H9 (cell line): ENCODE results near the gene IL1RAPL2. TPM values are rescaled to one million over a fixed set of nuclear protein-coding genes. Genes with fewer than 3 reads are reported as not detected.

Experiments
- DNase-seq: peaks from one replicate; pipeline ENCODE4 v3.0.0-alpha.2; 2017
- H2AFZ ChIP-seq: one replicate; pipeline ENCODE4 v1.6.1; 2013; ENCODE audit warnings: mild to moderate bottlenecking, low read length, control low read depth, moderate library complexity
- H2AK5ac ChIP-seq: 2 replicates; pipeline ENCODE4 v1.6.1; 2013; ENCODE audit warnings: low read length, control low read depth, mixed read lengths; ENCODE audit not compliant: insufficient read length
- H2BK120ac ChIP-seq: one replicate; pipeline ENCODE4 v1.6.1; 2013; ENCODE audit warnings: low read depth, mild to moderate bottlenecking, low read length, control low read depth, inconsistent platforms; ENCODE audit not compliant: poor library complexity, severe bottlenecking
- H2BK12ac ChIP-seq: 2 replicates; pipeline ENCODE4 v1.6.1; 2013; ENCODE audit warnings: low read length, control low read depth, mixed read lengths, low read depth; ENCODE audit not compliant: insufficient read length
- H2BK15ac ChIP-seq: 2 replicates; pipeline ENCODE4 v1.6.1; 2013; ENCODE audit warnings: low read depth, low read length, control low read depth
- H2BK20ac ChIP-seq: one replicate; pipeline ENCODE4 v1.6.1; 2013; ENCODE audit warnings: low read depth, mild to moderate bottlenecking, low read length, control low read depth, inconsistent platforms; ENCODE audit not compliant: poor library complexity, severe bottlenecking
- H2BK5ac ChIP-seq: 2 replicates; pipeline ENCODE4 v1.6.1; 2013; ENCODE audit warnings: low read length, control low read depth, mixed read lengths; ENCODE audit not compliant: insufficient read length
- H3K14ac ChIP-seq: 2 replicates; pipeline ENCODE4 v1.6.1; 2013; ENCODE audit warnings: low read length, control low read depth; ENCODE audit not compliant: insufficient read depth
- H3K18ac ChIP-seq: 2 replicates; pipeline ENCODE4 v1.6.1; 2013; ENCODE audit warnings: low read depth, mild to moderate bottlenecking, mixed read lengths, low read length, control low read depth; ENCODE audit not compliant: insufficient read length
- H3K23ac ChIP-seq: 2 replicates; pipeline ENCODE4 v1.6.1; 2013; ENCODE audit warnings: low read length, control low read depth, mixed read lengths, low read depth; ENCODE audit not compliant: insufficient read length
- H3K23me2 ChIP-seq: 2 replicates; pipeline ENCODE4 v1.6.1; 2013; ENCODE audit warnings: low read depth, mild to moderate bottlenecking, mixed read lengths, low read length, control low read depth; ENCODE audit not compliant: insufficient read length, poor library complexity, severe bottlenecking
- H3K27ac ChIP-seq: 2 replicates; pipeline ENCODE4 v1.5.1; 2013; ENCODE audit warnings: low read length, control low read depth, mixed read lengths, low read depth; ENCODE audit not compliant: insufficient read length
- H3K27me3 ChIP-seq: 2 replicates; pipeline ENCODE4 v1.6.1; 2013; ENCODE audit warnings: low read length, control low read depth, inconsistent platforms; ENCODE audit not compliant: insufficient read depth
- H3K4ac ChIP-seq: 2 replicates; pipeline ENCODE4 v1.6.1; 2013; ENCODE audit warnings: low read depth, mild to moderate bottlenecking, control low read depth, inconsistent platforms, low read length, moderate library complexity
- H3K4me1 ChIP-seq: 2 replicates; pipeline ENCODE4 v1.6.1; 2013; ENCODE audit warnings: low read length, control low read depth, inconsistent platforms; ENCODE audit not compliant: insufficient read depth
- H3K4me2 ChIP-seq: 2 replicates; pipeline ENCODE4 v1.6.1; 2013; ENCODE audit warnings: low read length, control low read depth, mixed read lengths; ENCODE audit not compliant: insufficient read length, insufficient read depth
- H3K56ac ChIP-seq: 2 replicates; pipeline ENCODE4 v1.6.1; 2013; ENCODE audit warnings: low read depth, mild to moderate bottlenecking, mixed read lengths, low read length, control low read depth; ENCODE audit not compliant: insufficient read length
- H3K79me1 ChIP-seq: 2 replicates; pipeline ENCODE4 v1.6.1; 2013; ENCODE audit warnings: low read depth, mild to moderate bottlenecking, moderate library complexity, low read length, control low read depth, inconsistent platforms; ENCODE audit not compliant: insufficient read depth, poor library complexity, severe bottlenecking
- H3K79me2 ChIP-seq: 2 replicates; pipeline ENCODE4 v1.6.1; 2013; ENCODE audit warnings: low read length, control low read depth, inconsistent platforms; ENCODE audit not compliant: insufficient read depth
- H3K9ac ChIP-seq: 2 replicates; pipeline ENCODE4 v1.6.1; 2013; ENCODE audit warnings: low read length, control low read depth, mixed read lengths; ENCODE audit not compliant: insufficient read length; ENCODE audit errors: extremely low read depth
- H3K9me3 ChIP-seq: one replicate; pipeline ENCODE4 v1.6.1; 2013; ENCODE audit warnings: low read depth, low read length, inconsistent platforms; ENCODE audit not compliant: control insufficient read depth
- H3T11ph ChIP-seq: one replicate; pipeline ENCODE4 v1.6.1; 2013; ENCODE audit warnings: mild to moderate bottlenecking, low read length, control low read depth, inconsistent platforms
- H4K20me1 ChIP-seq: one replicate; pipeline ENCODE4 v1.6.1; 2013; ENCODE audit not compliant: control insufficient read depth, insufficient read length, insufficient read depth
- H4K5ac ChIP-seq: 2 replicates; pipeline ENCODE4 v1.6.1; 2013; ENCODE audit warnings: low read depth, mild to moderate bottlenecking, mixed read lengths, low read length, control low read depth; ENCODE audit not compliant: insufficient read length
- H4K8ac ChIP-seq: replicated peaks from 2 replicates; pipeline ENCODE4 v1.6.1; 2013; ENCODE audit warnings: low read length, control low read depth, mixed read lengths, low read depth; ENCODE audit not compliant: insufficient read length
- H4K91ac ChIP-seq: 2 replicates; pipeline ENCODE4 v1.6.1; 2013; ENCODE audit warnings: low read depth, mild to moderate bottlenecking, moderate library complexity, mixed read lengths, low read length, control low read depth; ENCODE audit not compliant: insufficient read length
- H3K27ac Mint-ChIP-seq, 3 experiments: 2 replicates in 2 of 3; 3 replicates in 1 of 3; pipeline ENCODE4 v1.8.0; 2020 to 2021; ENCODE audit warnings: mixed read lengths in 3 of 3, mild to moderate bottlenecking in 1 of 3, moderate library complexity in 1 of 3
- H3K27me3 Mint-ChIP-seq: 2 replicates; pipeline ENCODE4 v1.8.0; 2021; ENCODE audit warnings: low read depth, mild to moderate bottlenecking, moderate library complexity, mixed read lengths
- H3K36me3 Mint-ChIP-seq, 3 experiments: 2 replicates in 2 of 3; 3 replicates in 1 of 3; pipeline ENCODE4 v1.8.0; 2020 to 2021; ENCODE audit warnings: low read depth in 3 of 3, mixed read lengths in 3 of 3; ENCODE audit not compliant: insufficient read depth in 1 of 3
- H3K4me1 Mint-ChIP-seq, 2 experiments: 2 replicates each; pipeline ENCODE4 v1.8.0; 2020; ENCODE audit warnings: mixed read lengths in 2 of 2
- H3K4me3 Mint-ChIP-seq, 2 experiments: 2 replicates in 1 of 2; 3 replicates in 1 of 2; pipeline ENCODE4 v1.8.0; 2020 to 2021; ENCODE audit warnings: mild to moderate bottlenecking in 2 of 2, mixed read lengths in 2 of 2, moderate library complexity in 1 of 2
- H3K9me3 Mint-ChIP-seq, 2 experiments: 2 replicates in 1 of 2; 3 replicates in 1 of 2; pipeline ENCODE4 v1.8.0; 2020; ENCODE audit warnings: mild to moderate bottlenecking in 2 of 2, mixed read lengths in 2 of 2, moderate library complexity in 1 of 2
- total RNA-seq: library from RNA; stranded (reverse); gene quantifications from 2 replicates; pipeline ENCODE4 v1.2.1, GENCODE V29; 2021
- TF ChIP-seq, protein P1 (sequence below): fragments of 200-600 bp; sonication (generic); conservative IDR thresholded peaks from 3 replicates; pipeline ENCODE4 v1.8.0; 2021; ENCODE audit warnings: antibody characterized with exemption, mild to moderate bottlenecking

Gene IL1RAPL2
- total RNA-seq, 1 experiment from 2014 or later: not detected

DNA sequence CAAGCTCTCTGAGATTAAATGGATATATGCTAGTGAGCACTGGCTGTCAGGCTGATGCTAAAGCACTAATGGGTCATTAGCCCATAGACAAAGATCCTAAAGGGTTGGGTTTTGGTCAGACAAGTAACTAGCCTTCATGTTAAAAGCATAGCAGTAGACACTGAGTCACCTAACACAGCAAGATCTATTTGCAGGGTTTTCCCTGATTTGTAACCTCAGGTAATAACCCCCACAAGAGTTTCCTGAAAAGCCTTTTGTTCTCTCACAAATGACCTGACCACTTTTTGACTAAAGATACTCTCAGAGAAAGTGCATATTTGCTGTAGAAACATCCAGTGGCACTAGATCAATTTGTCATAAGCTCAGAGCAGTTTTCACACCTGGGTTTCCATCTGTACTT is 905.6 kb downstream of the IL1RAPL2 start:
- Histone ChIP-seq H3K27me3 (no peaks in the 10 kb centered on the region), H2BK12ac (no peak overlapping the region), H3K4ac (no peak overlapping the region), H2BK120ac (no peak overlapping the region), H3K27ac (no peak overlapping the region), H2BK20ac (no peak overlapping the region), H4K5ac (no peak overlapping the region), H3K23me2 (no peaks in the 10 kb centered on the region), H3K9ac (no peak overlapping the region), H3K23ac (no peak overlapping the region), H3K9me3 (no peaks in the 10 kb centered on the region), H3K18ac (no peak overlapping the region), H2AFZ (no peak overlapping the region), H4K20me1 (no peaks in the 10 kb centered on the region), H3K14ac (no peak overlapping the region), H3K4me1 (no peaks in the 10 kb centered on the region), H2BK15ac (no peak overlapping the region), H3K79me2 (no peaks in the 10 kb centered on the region), H3K56ac (no peak overlapping the region), H2BK5ac (no peak overlapping the region), H3K4me2 (no peak overlapping the region), H4K91ac (no peak overlapping the region), H4K8ac (no peak overlapping the region), H2AK5ac (no peak overlapping the region), H3K79me1 (no peaks in the 10 kb centered on the region), H3T11ph (no peak overlapping the region)
- no peak for DNase-seq
- Mint-ChIP-seq H3K9me3 (peaks cover 0 to 5% of the 10 kb centered on the region in 2 experiments; a peak in 2 of 5 replicates), H3K27ac (no peak overlapping the region), H3K27me3 (no peaks in the 10 kb centered on the region), H3K36me3 (no peaks in the 10 kb centered on the region), H3K4me1 (no peaks in the 10 kb centered on the region), H3K4me3 (no peak overlapping the region)
- TF ChIP-seq, protein P1, sequence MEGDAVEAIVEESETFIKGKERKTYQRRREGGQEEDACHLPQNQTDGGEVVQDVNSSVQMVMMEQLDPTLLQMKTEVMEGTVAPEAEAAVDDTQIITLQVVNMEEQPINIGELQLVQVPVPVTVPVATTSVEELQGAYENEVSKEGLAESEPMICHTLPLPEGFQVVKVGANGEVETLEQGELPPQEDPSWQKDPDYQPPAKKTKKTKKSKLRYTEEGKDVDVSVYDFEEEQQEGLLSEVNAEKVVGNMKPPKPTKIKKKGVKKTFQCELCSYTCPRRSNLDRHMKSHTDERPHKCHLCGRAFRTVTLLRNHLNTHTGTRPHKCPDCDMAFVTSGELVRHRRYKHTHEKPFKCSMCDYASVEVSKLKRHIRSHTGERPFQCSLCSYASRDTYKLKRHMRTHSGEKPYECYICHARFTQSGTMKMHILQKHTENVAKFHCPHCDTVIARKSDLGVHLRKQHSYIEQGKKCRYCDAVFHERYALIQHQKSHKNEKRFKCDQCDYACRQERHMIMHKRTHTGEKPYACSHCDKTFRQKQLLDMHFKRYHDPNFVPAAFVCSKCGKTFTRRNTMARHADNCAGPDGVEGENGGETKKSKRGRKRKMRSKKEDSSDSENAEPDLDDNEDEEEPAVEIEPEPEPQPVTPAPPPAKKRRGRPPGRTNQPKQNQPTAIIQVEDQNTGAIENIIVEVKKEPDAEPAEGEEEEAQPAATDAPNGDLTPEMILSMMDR: no peak
